C4-2B (cell line): Measurements from ENCODE around the gene TAF3.

Experiments
- ZFX ChIP-seq: fragments of 450-650 bp; IDR thresholded peaks from 2 replicates; pipeline ENCODE4 v1.6.1; 2017
- TF ChIP-seq, protein P1 (sequence below): fragments of 450-650 bp; conservative IDR thresholded peaks from 2 replicates; pipeline ENCODE4 v1.5.1; 2017; ENCODE audit warnings: mild to moderate bottlenecking

DNA sequence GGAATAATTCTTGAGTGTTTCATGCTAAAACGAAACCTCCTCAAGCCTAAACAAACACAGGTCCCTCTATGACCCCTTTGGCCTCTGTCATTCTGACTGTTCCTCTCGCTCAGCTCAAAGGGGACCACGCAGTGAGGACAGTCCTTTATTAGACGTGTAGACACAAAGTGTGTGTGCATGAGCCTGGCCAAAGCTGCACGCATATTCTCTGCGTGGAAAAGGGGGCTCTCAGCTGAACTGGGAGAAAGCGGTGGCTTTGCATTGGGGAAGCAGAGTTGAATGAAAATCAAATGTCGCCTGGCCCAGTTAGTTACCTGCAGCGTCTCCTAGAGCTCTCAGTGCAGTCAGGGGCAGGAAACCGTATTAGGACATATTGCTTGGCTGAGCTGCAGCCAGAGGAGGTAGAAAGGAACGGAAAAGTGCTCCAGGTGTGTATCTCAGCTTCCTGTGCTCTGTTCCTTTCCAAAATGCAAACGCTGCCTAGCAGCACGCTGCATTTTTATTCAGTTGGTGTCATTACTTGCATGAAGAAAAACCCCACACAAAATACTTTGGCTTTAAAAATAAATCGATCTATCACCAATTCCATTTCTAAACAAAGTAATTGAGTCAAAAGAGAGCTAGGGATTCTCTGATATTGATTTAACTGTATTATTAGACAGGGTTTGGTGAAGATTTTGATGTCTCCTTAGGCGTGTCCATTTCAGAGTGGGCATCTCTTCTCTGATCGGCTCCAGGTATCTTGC lies 241.1 kb downstream of the TAF3 start:
- TF ChIP-seq, protein P1, sequence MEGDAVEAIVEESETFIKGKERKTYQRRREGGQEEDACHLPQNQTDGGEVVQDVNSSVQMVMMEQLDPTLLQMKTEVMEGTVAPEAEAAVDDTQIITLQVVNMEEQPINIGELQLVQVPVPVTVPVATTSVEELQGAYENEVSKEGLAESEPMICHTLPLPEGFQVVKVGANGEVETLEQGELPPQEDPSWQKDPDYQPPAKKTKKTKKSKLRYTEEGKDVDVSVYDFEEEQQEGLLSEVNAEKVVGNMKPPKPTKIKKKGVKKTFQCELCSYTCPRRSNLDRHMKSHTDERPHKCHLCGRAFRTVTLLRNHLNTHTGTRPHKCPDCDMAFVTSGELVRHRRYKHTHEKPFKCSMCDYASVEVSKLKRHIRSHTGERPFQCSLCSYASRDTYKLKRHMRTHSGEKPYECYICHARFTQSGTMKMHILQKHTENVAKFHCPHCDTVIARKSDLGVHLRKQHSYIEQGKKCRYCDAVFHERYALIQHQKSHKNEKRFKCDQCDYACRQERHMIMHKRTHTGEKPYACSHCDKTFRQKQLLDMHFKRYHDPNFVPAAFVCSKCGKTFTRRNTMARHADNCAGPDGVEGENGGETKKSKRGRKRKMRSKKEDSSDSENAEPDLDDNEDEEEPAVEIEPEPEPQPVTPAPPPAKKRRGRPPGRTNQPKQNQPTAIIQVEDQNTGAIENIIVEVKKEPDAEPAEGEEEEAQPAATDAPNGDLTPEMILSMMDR = no peak
- no peak for TF ChIP-seq ZFX
